Measurements from ENCODE around the gene TANC1. TPM values are rescaled to one million over a fixed set of nuclear protein-coding genes. Genes with fewer than 3 reads are reported as not detected.

The TANC1 gene
- total RNA-seq, 4 donors from 2014 or later, result 34.5 to 125 (median 47.0) TPM

- in situ Hi-C loops (cut with MboI; ENCODE audit: low pct_ligation_motif_present in 1 of 4, low pct_unique_long_range_greater_than_20kb in 1 of 4, low sequenced_read_pairs in 3 of 4), result no loop called here
- peak; percentile 21 for DNase-seq
- no peaks in the 10 kb centered on the region for H3K27me3 ChIP-seq
- H3K36me3 ChIP-seq, result no peaks in the 10 kb centered on the region
- intact Hi-C loops (cut with DNase I; ENCODE audit: low total_unique reads), result no loop called here
- H3K4me3 ChIP-seq, result no peak overlapping the region
- no peak for TF ChIP-seq POLR2A (IDR thresholded peaks at IDR 0.05)
- TF ChIP-seq, protein P1, sequence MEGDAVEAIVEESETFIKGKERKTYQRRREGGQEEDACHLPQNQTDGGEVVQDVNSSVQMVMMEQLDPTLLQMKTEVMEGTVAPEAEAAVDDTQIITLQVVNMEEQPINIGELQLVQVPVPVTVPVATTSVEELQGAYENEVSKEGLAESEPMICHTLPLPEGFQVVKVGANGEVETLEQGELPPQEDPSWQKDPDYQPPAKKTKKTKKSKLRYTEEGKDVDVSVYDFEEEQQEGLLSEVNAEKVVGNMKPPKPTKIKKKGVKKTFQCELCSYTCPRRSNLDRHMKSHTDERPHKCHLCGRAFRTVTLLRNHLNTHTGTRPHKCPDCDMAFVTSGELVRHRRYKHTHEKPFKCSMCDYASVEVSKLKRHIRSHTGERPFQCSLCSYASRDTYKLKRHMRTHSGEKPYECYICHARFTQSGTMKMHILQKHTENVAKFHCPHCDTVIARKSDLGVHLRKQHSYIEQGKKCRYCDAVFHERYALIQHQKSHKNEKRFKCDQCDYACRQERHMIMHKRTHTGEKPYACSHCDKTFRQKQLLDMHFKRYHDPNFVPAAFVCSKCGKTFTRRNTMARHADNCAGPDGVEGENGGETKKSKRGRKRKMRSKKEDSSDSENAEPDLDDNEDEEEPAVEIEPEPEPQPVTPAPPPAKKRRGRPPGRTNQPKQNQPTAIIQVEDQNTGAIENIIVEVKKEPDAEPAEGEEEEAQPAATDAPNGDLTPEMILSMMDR (IDR thresholded peaks at IDR 0.05), result no peak
- no peak for TF ChIP-seq POLR2AphosphoS5 (IDR thresholded peaks at IDR 0.05)
- no peak for TF ChIP-seq EP300 (IDR thresholded peaks at IDR 0.05; ENCODE audit: low read depth)
- peak overlapping the region in 1 of 4 donors; percentile 13 for H3K27ac ChIP-seq
- H3K9me3 ChIP-seq, result no peaks in the 10 kb centered on the region
- WGBS, 2 donors (ENCODE audit: low coverage in 1 of 2), result 14 to 31% methylated on average over 1 of the region's 1 CpG
- peaks cover 14 to 53% (median 22%) of the 10 kb centered on the region in 4 donors for H3K4me1 ChIP-seq
These were observed 117.9 kb downstream of the TANC1 start for GRCh38 chr2:159086342-159086741.

DNA sequence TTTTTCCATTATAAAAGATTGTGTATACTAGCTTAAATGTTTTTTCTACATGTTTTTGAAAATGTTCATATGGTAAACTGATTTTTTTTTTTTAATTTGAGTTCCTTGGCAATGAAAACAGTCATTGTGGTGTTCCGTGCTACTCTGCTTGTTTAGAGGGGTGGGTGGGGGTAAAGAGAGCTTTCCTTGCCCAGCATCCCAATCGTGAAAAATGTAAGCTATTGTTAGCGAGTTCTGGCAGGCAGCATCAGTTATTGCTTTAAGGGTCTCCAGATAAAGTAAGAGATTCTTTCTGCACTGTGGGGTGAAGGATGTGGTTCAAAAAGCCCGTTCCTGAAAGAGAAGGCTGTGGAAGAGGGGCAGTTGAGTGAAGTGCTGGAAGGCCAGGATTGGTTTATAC is 118.4 kb downstream of the TANC1 start:
- in situ Hi-C loops (cut with MboI; ENCODE audit: low pct_ligation_motif_present in 1 of 4, low pct_unique_long_range_greater_than_20kb in 1 of 4, low sequenced_read_pairs in 3 of 4), result no loop called here
- 41 to 72% methylated on average over 4 of the region's 4 CpGs for WGBS, 2 donors (ENCODE audit: low coverage in 1 of 2)
- Histone ChIP-seq H3K36me3 (no peaks in the 10 kb centered on the region), H3K9me3 (no peaks in the 10 kb centered on the region), H3K4me1 (peaks cover 17 to 58% (median 26%) of the 10 kb centered on the region in 4 donors), H3K4me3 (no peak overlapping the region), H3K27me3 (no peaks in the 10 kb centered on the region), H3K27ac (no peak overlapping the region)
- TF ChIP-seq POLR2A (IDR thresholded peaks at IDR 0.05) (no peak), POLR2AphosphoS5 (IDR thresholded peaks at IDR 0.05) (no peak), EP300 (IDR thresholded peaks at IDR 0.05; ENCODE audit: low read depth) (no peak)
- TF ChIP-seq, protein P1 (IDR thresholded peaks at IDR 0.05), result no peak
- DNase-seq, result no peak
- intact Hi-C loops (cut with DNase I; ENCODE audit: low total_unique reads), result no loop called here

DNA sequence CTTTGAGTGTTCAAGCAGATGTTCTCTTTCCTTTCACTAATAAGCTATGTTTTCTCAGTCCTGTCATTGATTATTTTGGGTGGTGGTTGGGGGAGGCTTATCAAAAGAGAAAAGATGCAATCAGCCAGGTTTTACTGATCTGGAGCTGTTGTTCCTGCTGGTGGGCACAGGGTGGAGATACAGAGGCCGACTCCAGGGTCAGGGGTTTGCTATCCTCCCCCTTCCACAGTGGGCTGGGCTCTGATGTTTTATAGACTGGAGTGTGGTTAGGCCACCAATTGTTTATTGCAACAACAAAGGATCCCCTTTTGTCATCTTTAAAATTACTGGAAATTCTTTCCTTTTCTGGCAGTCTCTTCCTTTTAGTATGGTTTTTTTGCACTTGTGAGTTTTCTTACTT is 120.5 kb downstream of the TANC1 start:
- in situ Hi-C loops (cut with MboI; ENCODE audit: low pct_ligation_motif_present in 1 of 4, low pct_unique_long_range_greater_than_20kb in 1 of 4, low sequenced_read_pairs in 3 of 4) (no loop called here), intact Hi-C loops (cut with DNase I; ENCODE audit: low total_unique reads) (no loop called here)
- no peak for DNase-seq
- no peaks in the 10 kb centered on the region for H3K9me3 ChIP-seq
- no peaks in the 10 kb centered on the region for H3K36me3 ChIP-seq
- TF ChIP-seq POLR2AphosphoS5 (IDR thresholded peaks at IDR 0.05) (no peak), POLR2A (IDR thresholded peaks at IDR 0.05) (no peak), EP300 (IDR thresholded peaks at IDR 0.05; ENCODE audit: low read depth) (no peak)
- TF ChIP-seq, protein P1 (IDR thresholded peaks at IDR 0.05), result no peak
- peaks cover 32 to 77% (median 46%) of the 10 kb centered on the region in 4 donors for H3K4me1 ChIP-seq
- no peak overlapping the region for H3K4me3 ChIP-seq
- WGBS, 2 donors (ENCODE audit: low coverage in 1 of 2), result 69% methylated on average over 1 of the region's 1 CpG; no CpG with 5 or more reads in 1 of the 2 donors
- peak overlapping the region; percentile 28 to 90 (median 38) for H3K27ac ChIP-seq
- H3K27me3 ChIP-seq, result no peaks in the 10 kb centered on the region

- peak overlapping the region; percentile 28 to 90 (median 38) for H3K27ac ChIP-seq
- intact Hi-C loops (cut with DNase I; ENCODE audit: low total_unique reads), result no loop called here
These were observed 121.1 kb downstream of the TANC1 start for GRCh38 chr2:159089543-159089942.

More at GRCh38 chr2:159089543-159089942, 121.1 kb downstream of the TANC1 start:
- Histone ChIP-seq H3K36me3 (no peaks in the 10 kb centered on the region), H3K4me3 (no peak overlapping the region), H3K27me3 (no peaks in the 10 kb centered on the region), H3K9me3 (no peaks in the 10 kb centered on the region), H3K4me1 (peaks cover 39 to 77% (median 52%) of the 10 kb centered on the region in 4 donors)
- WGBS, 2 donors (ENCODE audit: low coverage in 1 of 2), result 69 to 87% methylated on average over 3 of the region's 3 CpGs
- in situ Hi-C loops (cut with MboI; ENCODE audit: low pct_ligation_motif_present in 1 of 4, low pct_unique_long_range_greater_than_20kb in 1 of 4, low sequenced_read_pairs in 3 of 4), result no loop called here
- no peak for DNase-seq
- TF ChIP-seq POLR2AphosphoS5 (IDR thresholded peaks at IDR 0.05), result no peak
- TF ChIP-seq, protein P1 (IDR thresholded peaks at IDR 0.05), result no peak
- no peak for TF ChIP-seq EP300 (IDR thresholded peaks at IDR 0.05; ENCODE audit: low read depth)
- no peak for TF ChIP-seq POLR2A (IDR thresholded peaks at IDR 0.05)

All from transverse colon (tissue), 4 donors.